K562 (cell line): ENCODE measurements around the gene SCFD2. TPM values are rescaled to one million over a fixed set of nuclear protein-coding genes. Genes with fewer than 3 reads are reported as not detected.

Experiments
- ATAC-seq: fragments of 200-7000 bp; cut with Tn5 transposase; 3 replicates; pipeline ENCODE4 v1.9.1; 2020; ENCODE audit warnings: moderate library complexity
- BruUV-seq: library from RNA; stranded (reverse); fragments of 400-500 nt; replicated peaks from 2 replicates; lab custom pipeline; 2021; lab: Mats Ljungman, UMichigan
- CTCF ChIA-PET: fragments of 300-600 bp; formaldehyde crosslinking; extraction: SDS; loops from one replicate; lab custom pipeline; 2021; ENCODE audit warnings: low intra/inter-chr PET ratio; lab: Yijun Ruan, JAX
- POLR2A ChIA-PET: fragments of 300-600, 350-650 bp; sonication (Branson Sonifier 250); formaldehyde crosslinking; extraction: SDS; loops from one replicate; lab custom pipeline; 2021; ENCODE audit warnings: antibody characterized with exemption, inconsistent platforms; lab: Yijun Ruan, JAX
- DNase-seq, 4 experiments: peaks; one replicate each; pipeline versions ENCODE4 v3.0.0 to v3.0.0-alpha.2; 2011 to 2018; ENCODE audit warnings: low spot score in 3 of 4, mixed read lengths in 3 of 4; ENCODE audit errors: extremely low read depth in 1 of 4
- FAIRE-seq: peaks from 2 replicates; lab custom pipeline; 2011; peaks lifted over from hg19 to GRCh38; lab: Jason Lieb, UNC
- H2AFZ ChIP-seq: 2 replicates; pipeline ENCODE4 v1.6.0; 2011; ENCODE audit warnings: low read depth, low read length, control low read depth, inconsistent platforms
- H3K27ac ChIP-seq: fragments of 200-600 bp; 3 replicates; pipeline ENCODE4 v1.8.0; 2011; ENCODE audit warnings: low read depth, mild to moderate bottlenecking, control low read depth, inconsistent platforms, low read length, moderate library complexity, mixed read lengths; ENCODE audit errors: extremely low read depth
- H3K27me3 ChIP-seq, 2 experiments: fragments of 300-600 bp in 1 of 2; 2 replicates in 1 of 2; 3 replicates in 1 of 2; pipeline versions ENCODE4 v1.6.0 to v1.8.0; 2011; ENCODE audit warnings: inconsistent platforms in 2 of 2, low read length in 2 of 2, mild to moderate bottlenecking in 1 of 2, mixed read lengths in 1 of 2, moderate library complexity in 1 of 2; ENCODE audit not compliant: control insufficient read depth in 2 of 2, insufficient read depth in 2 of 2
- H3K36me3 ChIP-seq: fragments of 300-600 bp; 3 replicates; pipeline ENCODE4 v1.8.0; 2011; ENCODE audit warnings: mild to moderate bottlenecking, low read length, inconsistent platforms; ENCODE audit not compliant: control insufficient read depth, insufficient read depth
- H3K4me1 ChIP-seq, 2 experiments: fragments of 200-600 bp in 1 of 2; replicated peaks in 1 of 2; 2 replicates in 1 of 2; 3 replicates in 1 of 2; pipeline versions ENCODE4 v1.5.1 to v1.8.0; 2011; ENCODE audit warnings: inconsistent platforms in 2 of 2, low read length in 2 of 2, mild to moderate bottlenecking in 1 of 2, mixed read lengths in 1 of 2, moderate library complexity in 1 of 2; ENCODE audit not compliant: control insufficient read depth in 2 of 2, insufficient read depth in 2 of 2
- H3K4me2 ChIP-seq: 2 replicates; pipeline ENCODE4 v1.6.1; 2011; ENCODE audit warnings: low read length, control low read depth, inconsistent platforms, mixed read lengths; ENCODE audit not compliant: insufficient read depth
- H3K4me3 ChIP-seq: fragments of 200-600 bp; sonication (generic), shearing (Covaris generic); 2 replicates; pipeline ENCODE4 v1.5.1; 2016; ENCODE audit warnings: control low read depth, inconsistent platforms
- H3K79me2 ChIP-seq: fragments of 200-600 bp; 3 replicates; pipeline ENCODE4 v1.8.0; 2011; ENCODE audit warnings: low read length, inconsistent platforms; ENCODE audit not compliant: control insufficient read depth, insufficient read depth
- H3K9ac ChIP-seq, 2 experiments: 2 replicates each; pipeline versions ENCODE4 v1.6.0 to v1.6.1; 2011; ENCODE audit warnings: low read depth in 2 of 2, low read length in 2 of 2, control low read depth in 1 of 2, inconsistent platforms in 1 of 2, mild to moderate bottlenecking in 1 of 2, mixed read lengths in 1 of 2; ENCODE audit not compliant: insufficient read depth in 1 of 2
- H3K9me1 ChIP-seq: one replicate; pipeline ENCODE4 v1.6.0; 2011; ENCODE audit warnings: inconsistent platforms, mild to moderate bottlenecking, low read length, moderate library complexity; ENCODE audit not compliant: control insufficient read depth, insufficient read depth
- H3K9me3 ChIP-seq: replicated peaks from 2 replicates; pipeline ENCODE4 v1.5.1; 2011; ENCODE audit warnings: low read depth, low read length, inconsistent platforms; ENCODE audit not compliant: control insufficient read depth, insufficient read depth
- H4K20me1 ChIP-seq: replicated peaks from 2 replicates; pipeline ENCODE4 v1.6.1; 2011; ENCODE audit warnings: low read length, inconsistent platforms, mixed read lengths; ENCODE audit not compliant: control insufficient read depth, insufficient read depth
- ATF7 ChIP-seq: fragments of 450-650 bp; IDR thresholded peaks from 2 replicates; pipeline ENCODE4 v1.7.1; 2014; ENCODE audit warnings: mild to moderate bottlenecking, moderate library complexity
- CEBPG ChIP-seq, 3 experiments: fragments of 200-800 bp in 1 of 3; sonication (Bioruptor generic) in 1 of 3; sonication (generic) in 1 of 3; formaldehyde crosslinking in 1 of 3; IDR thresholded peaks in 2 of 3; conservative IDR thresholded peaks in 1 of 3; 2 replicates each; pipeline versions ENCODE4 v1.6.1 to v1.8.0; 2016 to 2022; ENCODE audit warnings: missing compliant biosample characterization in 2 of 3, missing genetic modification characterization in 2 of 3, mild to moderate bottlenecking in 1 of 3, missing genetic modification reagents in 1 of 3
- HNRNPUL1 ChIP-seq: fragments of 200-400 bp; formaldehyde crosslinking; IDR thresholded peaks from 2 replicates; pipeline ENCODE4 v1.6.1; 2017; ENCODE audit warnings: low read length
- MEIS2 ChIP-seq: fragments of 450-650 bp; IDR thresholded peaks from 2 replicates; pipeline ENCODE4 v1.6.1; 2014; ENCODE audit warnings: mild to moderate bottlenecking; ENCODE audit not compliant: partially characterized antibody
- NR2C1 ChIP-seq, 2 experiments: fragments of 450-650 bp; IDR thresholded peaks; 2 replicates each; pipeline ENCODE4 v1.6.1; 2017; ENCODE audit warnings: mild to moderate bottlenecking in 2 of 2, antibody characterized with exemption in 1 of 2, inconsistent platforms in 1 of 2, missing compliant biosample characterization in 1 of 2, missing genetic modification characterization in 1 of 2
- SRF ChIP-seq, 2 experiments: fragments of 250-450, 450-650 bp in 1 of 2; sonication (Bioruptor Pico) in 1 of 2; sonication (generic) in 1 of 2; formaldehyde crosslinking; IDR thresholded peaks; 2 replicates each; pipeline versions ENCODE4 v1.5.0 to v1.5.1; 2020 to 2022; ENCODE audit warnings: mild to moderate bottlenecking in 1 of 2, missing genetic modification reagents in 1 of 2
- ZNF695 ChIP-seq: fragments of 450-650 bp; formaldehyde crosslinking; IDR thresholded peaks from 2 replicates; pipeline ENCODE4 v1.4.0; 2020; ENCODE audit warnings: mild to moderate bottlenecking, moderate library complexity
- WGBS: fragments of 100-300 bp; shearing (Covaris generic); methylation state at CpG from one replicate; pipeline ENCODE4 v1.1.6; 2016; ENCODE audit warnings: low coverage, mixed read lengths; ENCODE audit not compliant: insufficient coverage; ENCODE audit errors: missing lambda C conversion rate; 5-methylcytosine and 5-hydroxymethylcytosine counted together
- in situ Hi-C: fragments of 300-500 bp; cut with MboI; formaldehyde crosslinking; loops from 4 replicates; pipeline ENCODE4 v1.15.0; 2018; ENCODE audit warnings: inconsistent platforms, mixed read lengths
- intact Hi-C: fragments of 100-400 bp; cut with micrococcal nuclease; formaldehyde crosslinking; loops from 2 replicates; pipeline ENCODE4 v1.14.2; 2022
- polyA plus RNA-seq, 8 experiments: library from polyadenylated mRNA; depleted of rRNA in 4 of 8; stranded (reverse) in 5 of 8; unstranded in 3 of 8; fragments of >200 nt; fragmentation: Nextera tagmentation in 2 of 8; fragmentation: Illumina TruSeq in 1 of 8; extraction: Ambion mirVana in 2 of 8; extraction: Trizol in 1 of 8; gene quantifications; 2 replicates each; pipeline versions ENCODE4 v1.2.1 to v1.2.3, GENCODE V29; 2011 to 2014; ENCODE audit warnings: inconsistent platforms in 1 of 8, missing spikeins in 1 of 8
- total RNA-seq, 7 experiments: library from RNA; depleted of rRNA in 6 of 7; stranded (reverse); fragments of >200 nt in 6 of 7; fragmentation: Illumina TruSeq in 2 of 7; extraction: Trizol in 2 of 7; gene quantifications; 2 replicates each; pipeline versions ENCODE4 v1.2.1 to v1.2.3, GENCODE V29; 2011 to 2021; ENCODE audit warnings: low replicate concordance in 1 of 7
- TF ChIP-seq, protein P1 (sequence below): sonication (generic); formaldehyde crosslinking; IDR thresholded peaks from 2 replicates; pipeline ENCODE4 v1.8.1; 2022; ENCODE audit warnings: missing genetic modification reagents
- TF ChIP-seq, protein P2 (sequence below), 2 experiments: fragments of 450-650 bp in 1 of 2; sonication (generic) in 1 of 2; formaldehyde crosslinking in 1 of 2; IDR thresholded peaks in 1 of 2; conservative IDR thresholded peaks in 1 of 2; 2 replicates each; pipeline versions ENCODE4 v1.6.1 to v1.8.1; 2016 to 2023; ENCODE audit warnings: mild to moderate bottlenecking in 2 of 2, moderate library complexity in 2 of 2, inconsistent platforms in 1 of 2, missing genetic modification reagents in 1 of 2
- TF ChIP-seq, protein P3 (sequence below): fragments of 450-650 bp; IDR thresholded peaks from one replicate; pipeline ENCODE4 v1.6.1; 2018; ENCODE audit warnings: mild to moderate bottlenecking, moderate library complexity; ENCODE audit not compliant: partially characterized antibody

Gene SCFD2
- total and polyA plus RNA-seq, 9 of the 15 experiments (the other 6 are each of a cell fraction or from before 2014, with no cell fraction given): 5.7 to 30.3 (median 22.8) TPM

DNA sequence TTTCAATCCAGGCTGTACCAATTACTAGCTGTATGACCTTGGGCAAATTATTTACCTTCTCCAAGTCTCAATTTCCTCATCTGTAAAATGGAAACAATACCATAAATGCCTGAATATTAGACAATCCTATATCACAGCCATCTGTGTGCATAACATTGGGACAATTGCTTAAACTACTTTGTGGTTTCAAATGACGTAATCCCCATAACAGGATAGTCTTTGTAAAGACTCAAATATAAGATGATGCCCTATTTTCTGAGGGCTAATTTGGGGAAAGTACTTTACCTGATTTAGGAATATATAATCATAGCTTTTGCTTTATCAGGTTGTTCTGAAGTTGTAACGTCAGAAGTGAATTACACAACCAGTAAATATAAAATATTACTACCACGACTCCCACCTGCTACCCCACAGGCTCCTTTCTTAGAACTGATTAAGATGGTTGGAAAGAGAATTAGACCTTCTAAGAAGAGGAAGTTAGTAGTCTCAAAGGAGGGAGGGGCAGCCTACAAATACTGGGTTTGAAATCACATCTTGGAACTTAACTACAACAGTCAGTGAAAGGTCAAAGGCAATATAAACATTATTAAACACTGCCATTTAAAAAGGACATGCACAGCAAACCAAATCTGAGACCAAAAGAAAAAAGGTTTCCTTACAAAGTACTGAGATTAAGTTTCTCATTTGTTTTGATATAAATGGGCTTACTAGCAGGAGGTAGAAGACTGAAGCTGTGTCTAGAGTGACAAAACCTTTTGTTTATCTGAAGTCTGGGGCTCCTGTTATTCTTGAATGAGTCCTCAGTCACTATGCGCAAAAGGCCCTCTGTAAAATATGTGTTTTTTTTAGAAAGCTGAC lies 215.0 kb downstream of the SCFD2 start:
- ChIA-PET CTCF (no interaction called here), POLR2A (no interaction called here)
- BruUV-seq: no TSS peak
- no peaks in the 10 kb centered on the region for H4K20me1 ChIP-seq
- no peaks in the 10 kb centered on the region for H3K9me3 ChIP-seq
- H3K27me3 ChIP-seq: no peaks in the 10 kb centered on the region
- H3K4me2 ChIP-seq: no peak overlapping the region
- WGBS: 39% methylated on average over 4 of the region's 4 CpGs
- H2AFZ ChIP-seq: no peak overlapping the region
- FAIRE-seq (no peak), ATAC-seq (no peak), DNase-seq (no peak)
- H3K4me3 ChIP-seq: no peak overlapping the region
- no peaks in the 10 kb centered on the region for H3K79me2 ChIP-seq
- TF ChIP-seq MEIS2 (no peak), NR2C1 (IDR thresholded peaks at IDR 0.05) (no peak), NR2C1 (tag; IDR thresholded peaks at IDR 0.05) (0 out of 2 replicates have a peak, but pooled peaks have one; percentile 15), SRF (CRISPR knock-in tag; IDR thresholded peaks at IDR 0.05) (no peak), ZNF695 (CRISPR knock-in tag) (no peak), CEBPG (CRISPR knock-in tag; IDR thresholded peaks at IDR 0.05) (no peak), CEBPG (tag; conservative IDR thresholded peaks at IDR 0.05 in 1 of 2, IDR thresholded peaks at IDR 0.05 in 1 of 2) (peak in 1 of 2 experiments; percentile 20; a peak in 1 of 4 replicates), HNRNPUL1 (no peak), ATF7 (peak; percentile 54)
- TF ChIP-seq, protein P1, sequence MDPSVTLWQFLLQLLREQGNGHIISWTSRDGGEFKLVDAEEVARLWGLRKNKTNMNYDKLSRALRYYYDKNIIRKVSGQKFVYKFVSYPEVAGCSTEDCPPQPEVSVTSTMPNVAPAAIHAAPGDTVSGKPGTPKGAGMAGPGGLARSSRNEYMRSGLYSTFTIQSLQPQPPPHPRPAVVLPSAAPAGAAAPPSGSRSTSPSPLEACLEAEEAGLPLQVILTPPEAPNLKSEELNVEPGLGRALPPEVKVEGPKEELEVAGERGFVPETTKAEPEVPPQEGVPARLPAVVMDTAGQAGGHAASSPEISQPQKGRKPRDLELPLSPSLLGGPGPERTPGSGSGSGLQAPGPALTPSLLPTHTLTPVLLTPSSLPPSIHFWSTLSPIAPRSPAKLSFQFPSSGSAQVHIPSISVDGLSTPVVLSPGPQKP (CRISPR knock-in tag): no peak
- TF ChIP-seq, protein P2, sequence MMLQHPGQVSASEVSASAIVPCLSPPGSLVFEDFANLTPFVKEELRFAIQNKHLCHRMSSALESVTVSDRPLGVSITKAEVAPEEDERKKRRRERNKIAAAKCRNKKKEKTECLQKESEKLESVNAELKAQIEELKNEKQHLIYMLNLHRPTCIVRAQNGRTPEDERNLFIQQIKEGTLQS (IDR thresholded peaks at IDR 0.05): 0 out of 2 replicates have a peak, but pooled peaks have one; percentile 7
- TF ChIP-seq, protein P2 (CRISPR knock-in tag; conservative IDR thresholded peaks at IDR 0.05): no peak
- TF ChIP-seq, protein P3, sequence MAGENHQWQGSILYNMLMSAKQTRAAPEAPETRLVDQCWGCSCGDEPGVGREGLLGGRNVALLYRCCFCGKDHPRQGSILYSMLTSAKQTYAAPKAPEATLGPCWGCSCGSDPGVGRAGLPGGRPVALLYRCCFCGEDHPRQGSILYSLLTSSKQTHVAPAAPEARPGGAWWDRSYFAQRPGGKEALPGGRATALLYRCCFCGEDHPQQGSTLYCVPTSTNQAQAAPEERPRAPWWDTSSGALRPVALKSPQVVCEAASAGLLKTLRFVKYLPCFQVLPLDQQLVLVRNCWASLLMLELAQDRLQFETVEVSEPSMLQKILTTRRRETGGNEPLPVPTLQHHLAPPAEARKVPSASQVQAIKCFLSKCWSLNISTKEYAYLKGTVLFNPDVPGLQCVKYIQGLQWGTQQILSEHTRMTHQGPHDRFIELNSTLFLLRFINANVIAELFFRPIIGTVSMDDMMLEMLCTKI: no peak
- H3K9me1 ChIP-seq: no peaks in the 10 kb centered on the region
- H3K9ac ChIP-seq: no peak overlapping the region
- in situ Hi-C loops: no loop called here
- H3K27ac ChIP-seq: no peak overlapping the region
- intact Hi-C loops: no loop called here
- H3K4me1 ChIP-seq: no peaks in the 10 kb centered on the region; a peak in 1 of 5 replicates
- H3K36me3 ChIP-seq: no peaks in the 10 kb centered on the region; the same call in 2 of the 3 replicates
